ENCODE results near the gene RIPK4.

GRCh38 chr21:41810597-41810932 lies 43.7 kb upstream of the RIPK4 start:
- TF ChIP-seq CTCF (conservative IDR thresholded peaks at IDR 0.05; ENCODE audit: low read depth, low read length), result no peak
- no peak for TF ChIP-seq EZH2 (IDR thresholded peaks at IDR 0.05; ENCODE audit: borderline replicate concordance, low read depth, low read length, poor library complexity, severe bottlenecking)
